Right ventricle myocardium superior (tissue), 1 donor: ENCODE results near the gene BAG3. TPM values are rescaled to one million over a fixed set of nuclear protein-coding genes. Genes with fewer than 3 reads are reported as not detected.
A peak's percentile ranks its signal among the peaks of the same experiment; 100 is the strongest.

Experiments
- ATAC-seq: fragments of 200-7000 bp; cut with Tn5 transposase; one replicate; pipeline ENCODE4 v1.9.1; 2020; ENCODE audit warnings: mild to moderate bottlenecking; ENCODE audit not compliant: poor library complexity
- DNase-seq: peaks from one replicate; pipeline ENCODE4 v3.0.0-alpha.2; 2020
- intact Hi-C: fragments of 100-400 bp; cut with DNase I; formaldehyde crosslinking; loops from one replicate; pipeline ENCODE4 v1.11.2; 2022
- total RNA-seq: library from RNA; stranded (reverse); fragmentation: NEBNext Ultra II Directional; extraction: Animal tissue kit (Norgen Biotek cat#: 25700); gene quantifications from one replicate; pipeline ENCODE4 v1.2.1, GENCODE V29; 2021
- donor health status: DM: no; HTN: yes; CAD: no; lungs with severe emphysema.

Gene BAG3
- total RNA-seq, 1 donor from 2014 or later: 153 TPM

DNA sequence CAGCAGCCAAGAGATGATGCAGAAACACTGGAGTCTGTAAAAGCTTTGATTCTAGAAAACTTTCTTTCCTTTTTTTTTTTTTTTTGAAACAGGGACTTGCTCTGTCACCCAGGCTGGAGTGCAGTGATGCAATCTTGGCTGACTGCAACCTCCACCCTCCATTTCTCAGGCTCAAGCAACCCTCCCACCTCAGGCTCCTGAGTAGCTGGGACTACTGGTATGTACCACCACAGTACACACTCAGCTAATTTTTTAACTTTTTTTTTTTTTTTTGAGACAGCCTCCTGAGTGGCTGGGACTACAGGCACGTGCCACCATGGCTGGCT is 17.0 kb upstream of the BAG3 start:
- DNase-seq (peak; percentile 52), ATAC-seq (peak; percentile 46)
- intact Hi-C loops: no loop called here

DNA sequence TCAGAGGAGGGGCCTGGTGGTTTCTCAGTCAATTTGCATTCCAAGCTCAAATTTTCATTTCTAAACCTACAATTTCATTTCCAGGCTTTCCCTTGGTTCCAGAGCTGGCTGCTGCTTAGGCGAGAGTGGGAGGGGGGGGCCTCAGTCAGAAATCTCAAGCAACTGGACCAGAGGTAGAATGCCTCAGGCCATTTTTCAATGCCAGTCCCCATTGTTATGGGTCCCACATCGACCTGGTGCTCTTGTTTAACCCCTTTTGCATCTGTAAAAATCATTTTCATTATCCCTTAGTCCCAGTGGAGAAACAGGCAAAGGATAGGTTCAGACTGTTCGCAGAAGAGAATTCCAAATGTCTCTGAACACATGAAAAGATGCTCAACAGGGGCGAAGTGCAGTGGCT is 13.5 kb upstream of the BAG3 start:
- no peak for ATAC-seq
- no peak for DNase-seq
- intact Hi-C loops: no loop called here

DNA sequence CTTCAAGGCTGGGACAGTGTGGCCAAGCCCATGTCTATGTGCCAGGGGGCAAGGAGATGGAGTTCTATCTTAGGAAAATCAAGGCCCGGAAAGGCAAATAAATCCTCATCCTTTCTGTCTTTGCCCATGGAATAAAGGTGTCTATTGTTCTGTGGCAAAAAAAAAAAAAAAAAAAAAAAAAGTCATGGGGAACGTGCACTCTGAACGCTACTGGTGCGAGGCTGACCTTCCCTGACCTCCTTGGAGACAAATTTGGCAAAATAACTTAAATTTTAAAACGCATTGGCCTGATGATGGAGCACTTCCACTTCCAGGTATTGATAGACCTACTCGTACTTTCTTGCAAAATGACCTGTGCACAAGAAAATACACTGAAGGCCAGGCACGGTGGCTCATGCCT is 12.2 kb upstream of the BAG3 start:
- DNase-seq (no peak), ATAC-seq (no peak)
- intact Hi-C loops: no loop called here

DNA sequence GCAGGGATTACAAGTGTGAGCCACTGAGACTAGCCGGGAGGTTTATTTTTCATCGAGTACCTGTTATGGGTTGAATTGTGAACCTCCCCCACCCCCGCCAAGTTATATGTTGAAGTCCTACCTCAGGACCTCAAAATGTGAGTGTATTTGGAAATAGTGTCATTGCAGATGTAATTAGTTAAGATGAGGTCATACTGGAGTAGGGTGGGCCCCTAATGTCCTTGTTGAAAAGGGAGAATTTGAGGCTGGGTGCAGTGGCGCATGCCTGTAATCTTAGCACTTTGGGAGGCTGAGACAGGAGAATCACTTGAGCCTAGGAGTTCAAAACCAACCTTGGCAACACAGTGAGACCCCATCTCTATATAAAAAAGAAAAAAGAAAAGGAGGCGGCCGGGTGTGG is 10.8 kb upstream of the BAG3 start:
- intact Hi-C loops: no loop called here

DNA sequence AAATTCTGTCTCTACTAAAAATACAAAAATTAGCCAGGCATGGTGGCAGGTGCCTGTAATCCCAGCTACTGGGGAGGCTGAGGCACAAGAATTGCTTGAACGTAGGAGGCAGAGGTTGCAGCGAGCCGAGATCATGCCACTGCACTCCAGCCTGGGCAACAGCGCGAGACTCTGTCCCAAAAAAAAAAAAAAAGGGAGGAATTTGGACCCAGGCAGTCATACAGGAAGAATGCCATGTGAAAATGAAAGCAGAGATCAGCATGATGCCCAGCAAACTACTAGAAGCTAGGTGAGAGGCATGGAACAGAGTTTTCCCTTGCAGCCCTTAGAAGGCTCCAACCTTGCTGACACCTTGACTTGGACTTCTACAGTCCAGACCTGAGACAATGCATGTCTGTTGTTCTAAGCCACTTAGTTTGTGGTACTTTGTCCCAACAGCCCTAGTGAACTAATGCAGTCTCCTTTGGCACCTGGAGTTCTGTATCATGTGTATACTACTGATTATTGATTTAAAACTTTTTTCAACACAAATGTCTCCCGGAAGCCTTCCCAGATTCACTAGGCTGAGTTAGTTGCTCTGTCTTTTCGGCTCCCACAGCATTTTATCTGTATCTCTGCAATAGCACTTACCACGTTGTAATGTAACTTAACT is 10.2 kb upstream of the BAG3 start:
- intact Hi-C loops: no loop called here
- DNase-seq: no peak
- no peak for ATAC-seq

More for the DNA sequence above, 10.8 kb upstream of the BAG3 start:
- no peak for DNase-seq
- no peak for ATAC-seq

DNA sequence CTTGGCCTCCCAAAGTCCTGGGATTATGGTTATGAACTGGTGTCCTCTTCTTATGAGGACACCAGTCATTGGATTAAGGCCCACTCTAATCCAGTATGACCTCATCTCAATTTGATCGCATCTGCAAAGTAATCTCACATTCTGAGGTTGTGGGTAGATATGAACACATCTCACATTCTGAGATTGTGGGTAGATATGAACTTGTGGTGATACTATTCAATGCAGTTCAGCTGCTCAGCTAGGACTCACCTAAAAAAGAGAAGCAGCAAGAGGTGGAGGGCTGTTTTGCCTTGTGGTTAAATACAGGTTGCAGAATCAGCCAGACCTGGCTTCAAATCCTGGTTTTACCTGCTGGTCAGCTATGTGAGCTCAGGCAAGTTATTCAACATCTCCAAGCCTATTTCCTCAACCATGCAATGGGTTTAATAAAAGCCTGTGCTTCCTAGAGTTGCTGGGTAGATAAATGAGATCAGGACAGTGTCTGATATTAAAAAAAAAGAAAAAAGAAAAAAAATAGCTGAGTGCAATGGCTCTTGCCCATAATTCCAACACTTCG is 8.5 kb upstream of the BAG3 start:
- intact Hi-C loops: no loop called here
- no peak for ATAC-seq

DNA sequence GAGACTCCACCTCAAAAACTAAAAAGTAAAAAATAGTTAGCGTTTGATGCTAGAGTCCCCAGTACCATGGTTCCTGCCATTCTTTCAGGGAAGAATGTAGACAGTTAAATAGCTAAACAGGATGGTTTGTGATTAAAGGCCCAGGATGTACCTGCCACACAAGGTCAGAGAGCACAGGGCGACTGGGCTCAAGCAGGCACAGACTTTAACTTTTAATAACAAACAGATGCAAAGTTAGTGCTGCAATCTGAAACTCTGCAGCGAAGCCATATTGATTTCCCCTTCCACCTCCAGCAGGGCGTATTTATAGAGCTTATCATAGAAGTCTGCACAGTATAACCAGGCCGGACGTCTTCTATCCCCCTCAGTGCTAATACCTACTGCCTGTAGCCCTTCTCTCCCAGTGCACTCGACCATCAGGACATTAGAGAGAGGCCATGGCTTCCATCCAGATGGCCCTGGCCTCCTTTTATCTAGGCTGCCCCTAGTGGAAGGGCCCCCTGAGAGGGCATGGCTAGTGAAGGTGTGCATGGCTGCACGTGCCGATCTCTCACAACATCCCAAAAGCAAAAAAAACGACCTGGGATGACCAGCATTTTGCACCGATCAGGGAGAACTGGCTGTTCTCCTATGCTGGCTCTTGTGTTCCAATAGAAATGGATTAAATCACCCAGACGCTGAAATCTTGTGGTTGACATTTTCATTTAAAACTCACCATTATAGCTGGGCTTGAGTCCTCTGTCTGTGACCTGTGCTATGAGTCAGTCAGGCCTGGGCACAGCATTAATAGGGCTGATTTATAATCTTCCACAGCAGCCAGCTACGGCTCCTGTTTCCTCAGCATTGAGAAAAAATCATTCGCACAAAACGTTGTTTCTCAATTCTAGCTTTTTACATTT is 7.6 kb upstream of the BAG3 start:
- ATAC-seq (no peak), DNase-seq (no peak)
- intact Hi-C loops: no loop called here

More for the DNA sequence above, 8.5 kb upstream of the BAG3 start:
- no peak for DNase-seq

DNA sequence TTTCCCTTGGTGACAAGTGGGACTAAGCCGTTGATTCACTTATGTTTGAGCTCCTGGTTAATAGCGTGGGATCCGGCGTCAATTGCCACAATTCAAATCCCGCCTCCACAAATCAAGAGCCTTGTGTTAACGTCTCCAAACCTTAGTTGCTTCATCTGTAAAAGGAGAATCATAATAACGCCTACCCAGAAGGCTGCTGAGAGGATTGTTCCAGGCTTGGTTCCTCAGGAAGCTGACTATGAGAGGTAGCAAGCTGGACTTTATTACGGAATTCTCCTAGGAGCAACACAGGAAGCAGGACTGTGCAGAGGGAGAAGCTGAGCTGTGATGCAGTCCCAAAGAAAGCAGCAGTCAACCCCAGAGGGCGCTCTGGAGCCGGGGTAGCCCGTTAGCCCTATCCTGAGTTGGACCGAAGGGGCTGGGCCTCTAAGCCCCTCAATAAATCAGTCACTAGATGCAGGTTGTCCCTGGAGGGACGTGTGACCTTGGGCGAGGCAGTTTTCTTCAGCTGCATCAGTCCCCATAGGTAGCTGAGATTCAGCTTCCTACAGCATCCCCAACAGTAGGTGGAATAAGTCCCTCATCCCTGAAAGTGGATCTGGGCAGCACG is 6.9 kb upstream of the BAG3 start:
- ATAC-seq (no peak), DNase-seq (no peak)
- intact Hi-C loops: no loop called here

DNA sequence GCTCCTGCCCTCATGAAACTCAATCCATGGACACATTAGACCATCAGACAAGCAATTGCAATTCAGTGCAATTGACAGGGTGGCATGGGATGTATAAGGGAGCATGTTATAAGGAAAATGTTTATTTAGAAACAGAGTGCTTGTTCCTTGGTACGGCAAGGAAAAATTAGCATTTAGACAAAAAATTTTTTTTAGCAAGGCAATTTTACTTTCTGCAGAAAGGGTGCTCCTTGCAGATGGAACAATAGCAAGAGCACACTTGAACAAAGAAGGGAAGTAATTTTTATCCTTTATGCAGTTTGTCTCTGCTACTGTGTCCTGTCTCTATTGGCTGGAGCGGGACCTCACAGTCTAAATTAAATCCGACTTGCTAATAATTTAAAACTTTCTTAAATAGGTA is 6.2 kb upstream of the BAG3 start:
- DNase-seq (no peak), ATAC-seq (no peak)
- intact Hi-C loops: no loop called here

DNA sequence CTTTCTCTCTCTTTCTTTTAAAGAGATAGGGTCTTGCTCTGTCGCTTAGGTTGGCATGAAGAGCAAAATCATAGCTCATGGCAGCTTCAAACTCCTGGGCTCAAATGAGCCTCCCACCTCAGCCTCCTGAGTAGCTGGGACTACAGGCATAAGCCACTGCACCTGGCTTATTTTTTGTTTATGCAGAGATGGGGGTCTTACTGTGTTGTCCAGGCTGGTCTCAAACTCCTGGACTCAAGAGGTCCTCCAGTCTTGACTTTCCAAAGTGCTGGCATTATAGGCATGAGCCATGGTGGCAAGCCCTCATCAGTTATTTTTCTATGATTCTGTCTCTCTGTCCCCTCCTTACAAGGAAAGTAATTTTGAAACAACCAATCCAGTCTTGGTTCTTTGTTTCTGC is 1.1 kb upstream of the BAG3 start:
- intact Hi-C loops: loop anchor here (2.0 kb wide), 1 partner anchor 77 kb away; the partner anchor contains the start of gene INPP5F
- DNase-seq: no peak
- ATAC-seq: no peak

DNA sequence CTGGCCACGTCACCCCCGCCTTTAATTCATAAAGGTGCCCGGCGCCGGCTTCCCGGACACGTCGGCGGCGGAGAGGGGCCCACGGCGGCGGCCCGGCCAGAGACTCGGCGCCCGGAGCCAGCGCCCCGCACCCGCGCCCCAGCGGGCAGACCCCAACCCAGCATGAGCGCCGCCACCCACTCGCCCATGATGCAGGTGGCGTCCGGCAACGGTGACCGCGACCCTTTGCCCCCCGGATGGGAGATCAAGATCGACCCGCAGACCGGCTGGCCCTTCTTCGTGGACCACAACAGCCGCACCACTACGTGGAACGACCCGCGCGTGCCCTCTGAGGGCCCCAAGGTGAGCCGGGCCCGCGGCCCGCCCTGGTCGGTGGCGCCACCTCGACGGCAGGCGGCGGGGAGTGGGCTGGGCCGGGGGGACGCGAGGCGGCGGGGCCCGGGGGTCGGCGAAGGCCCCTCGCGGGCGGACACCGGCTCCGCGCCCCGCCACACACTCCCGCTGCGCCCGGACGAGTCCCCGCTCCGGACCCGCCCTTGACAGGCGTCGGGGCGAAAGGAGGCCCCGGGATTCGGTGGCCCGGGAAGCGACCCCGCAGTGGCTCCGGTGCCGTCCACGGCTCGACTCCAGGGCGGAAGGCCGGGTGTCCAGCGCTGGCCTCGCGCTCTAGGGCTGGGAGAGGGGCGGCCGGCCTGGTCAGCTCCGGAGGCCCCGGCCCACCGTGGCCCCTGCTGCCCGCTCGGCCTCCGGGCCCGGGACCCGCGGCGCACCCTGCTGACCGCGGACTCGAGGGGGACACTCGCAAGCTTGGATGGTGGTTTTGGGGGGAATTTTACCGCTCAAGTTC is 557 bp downstream of the BAG3 start:
- DNase-seq: peak; percentile 43
- intact Hi-C loops: loop anchor here (2.0 kb wide), 1 partner anchor 75 kb away; the partner anchor contains the start of gene INPP5F
- ATAC-seq: peak; percentile 23

DNA sequence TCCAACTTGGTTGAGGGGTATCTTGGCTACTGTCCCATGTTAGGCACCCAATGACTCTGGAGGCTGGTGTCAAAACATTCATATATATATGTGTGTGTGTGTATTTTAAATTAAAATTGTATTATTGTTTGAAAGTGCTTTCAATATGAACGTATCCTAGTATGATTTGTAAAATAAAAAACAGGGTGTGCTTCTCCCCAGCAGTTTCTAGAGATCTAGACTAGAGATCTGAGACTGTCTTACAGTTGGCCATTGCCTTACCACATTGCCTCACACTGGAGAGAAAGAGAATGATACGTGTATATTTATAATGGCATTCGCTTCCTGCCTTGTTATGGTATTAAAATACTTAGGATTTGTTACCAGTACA is 1.2 kb downstream of the BAG3 start:
- intact Hi-C loops: no loop called here
- DNase-seq (no peak), ATAC-seq (peak; percentile 40)

DNA sequence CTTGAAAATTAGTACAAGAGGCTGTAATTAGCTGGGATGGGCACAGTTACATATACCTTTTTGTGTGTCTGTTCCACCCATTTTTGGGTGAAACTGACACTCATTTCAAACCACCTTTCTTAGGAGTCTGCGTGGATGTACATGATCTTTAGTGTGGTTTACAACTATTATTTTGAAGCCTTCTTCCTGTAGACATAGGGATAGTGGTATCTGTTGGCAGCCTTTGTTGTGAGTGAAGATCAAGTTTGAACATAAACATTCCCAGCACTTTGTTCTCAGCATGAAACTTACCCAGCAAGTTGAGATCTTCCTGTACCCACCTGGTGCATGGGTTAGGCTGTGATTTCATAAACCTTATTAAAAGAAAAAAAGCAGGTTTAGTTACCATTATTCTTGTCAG is 2.0 kb downstream of the BAG3 start:
- intact Hi-C loops: no loop called here
- ATAC-seq (no peak), DNase-seq (no peak)

DNA sequence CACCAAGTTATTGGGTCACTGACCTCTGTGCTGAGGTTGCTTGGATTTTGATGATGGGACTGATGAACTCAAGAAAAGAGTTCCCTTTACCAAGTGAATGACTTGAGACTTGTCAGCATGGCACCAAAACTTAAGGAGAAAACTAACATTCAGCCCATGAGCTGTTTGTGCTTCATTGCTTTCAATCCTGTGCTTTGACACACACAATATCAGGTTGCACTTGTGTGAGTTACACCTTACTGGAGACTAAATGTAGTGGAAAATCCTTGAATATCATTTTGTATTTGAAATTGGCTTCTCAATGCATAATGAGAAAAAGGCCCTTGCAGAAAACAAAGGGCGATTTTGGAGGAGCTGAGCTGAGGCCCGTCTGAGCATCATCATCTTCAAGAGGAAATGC is 2.7 kb downstream of the BAG3 start:
- intact Hi-C loops: no loop called here
- no peak for DNase-seq
- ATAC-seq: no peak

DNA sequence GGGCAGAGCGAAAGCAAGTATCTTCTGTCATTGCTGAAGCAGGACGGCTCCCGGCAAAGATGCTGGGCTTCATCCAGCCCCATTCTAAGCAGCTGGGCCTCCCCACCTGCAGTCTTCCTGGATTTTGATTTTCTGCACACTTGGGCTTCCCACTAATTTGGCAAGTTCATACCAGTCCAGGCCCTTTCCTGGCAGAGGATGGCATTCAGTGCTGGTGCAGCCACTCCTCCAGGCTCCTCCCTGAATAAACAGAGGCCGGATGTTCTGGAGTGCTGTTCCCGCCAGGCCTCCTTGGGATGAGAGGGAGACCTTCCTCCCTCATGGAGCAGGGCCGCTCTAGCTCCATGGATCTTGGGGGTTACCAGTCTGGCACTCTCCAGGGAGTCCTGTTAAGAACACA is 3.4 kb downstream of the BAG3 start:
- intact Hi-C loops: no loop called here
- DNase-seq (peak; percentile 43), ATAC-seq (no peak)

DNA sequence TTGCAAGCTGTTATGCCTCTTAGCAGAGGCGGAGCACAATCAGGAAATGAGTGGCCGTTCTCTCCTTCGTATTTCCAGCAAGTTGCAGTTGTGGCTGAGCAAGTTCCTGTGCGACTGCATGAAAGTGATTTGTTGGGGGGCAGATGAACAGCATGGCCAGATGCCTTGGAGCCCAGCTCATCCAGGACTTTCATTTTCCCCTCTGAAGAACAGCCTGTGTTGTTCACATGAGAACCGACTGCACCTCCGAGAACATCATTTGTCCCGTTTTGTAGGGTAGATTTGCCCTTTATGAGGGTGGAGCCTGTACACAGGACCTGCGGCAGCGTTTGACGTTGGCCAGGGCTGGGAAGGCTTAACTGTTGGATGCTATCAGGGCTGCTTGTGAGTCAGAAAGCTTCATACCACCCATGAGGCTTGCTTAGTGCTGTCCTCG is 4.4 kb downstream of the BAG3 start:
- DNase-seq (peak; percentile 67), ATAC-seq (peak; percentile 16)
- intact Hi-C loops: no loop called here

DNA sequence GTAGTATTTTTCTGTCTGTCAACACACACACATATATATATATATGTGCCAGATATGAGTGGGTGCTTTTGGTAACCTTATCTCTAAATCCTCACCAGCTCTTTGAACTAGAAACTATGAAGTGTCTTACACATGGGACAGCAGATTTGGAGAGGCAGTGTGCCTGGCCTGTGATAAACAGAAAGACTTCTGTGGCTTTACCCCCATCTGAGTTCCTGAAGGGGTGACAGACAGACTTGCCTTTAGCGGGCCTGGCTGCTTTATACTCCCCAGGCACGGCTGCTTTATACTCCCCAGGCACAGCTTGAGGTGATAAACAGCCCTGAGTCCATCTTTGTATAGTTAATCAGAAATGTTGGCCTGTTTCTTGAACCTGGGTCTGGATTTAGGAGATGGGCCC is 5.6 kb downstream of the BAG3 start:
- intact Hi-C loops: no loop called here
- ATAC-seq: no peak
- no peak for DNase-seq

DNA sequence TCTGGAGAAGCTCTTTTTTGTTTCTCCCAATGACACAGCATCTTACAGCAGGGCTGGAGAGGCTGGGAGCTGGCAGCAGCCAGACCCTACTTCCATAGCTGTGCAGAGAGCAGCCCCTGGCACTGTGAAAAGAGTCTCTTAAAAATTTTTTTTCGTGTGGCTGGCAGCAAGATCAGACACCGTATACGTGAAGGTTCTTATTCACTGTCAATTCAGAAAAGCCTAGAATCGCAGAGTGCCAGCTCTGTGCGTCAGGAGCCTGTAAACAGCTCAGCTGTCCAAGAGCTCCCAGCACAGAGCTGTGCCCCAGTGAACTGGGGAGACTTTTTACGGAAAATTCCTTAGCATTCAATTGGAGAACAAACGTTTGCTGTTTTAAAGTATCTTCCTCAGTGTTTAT is 6.5 kb downstream of the BAG3 start:
- intact Hi-C loops: no loop called here
- ATAC-seq (peak; percentile 34), DNase-seq (peak; percentile 43)

DNA sequence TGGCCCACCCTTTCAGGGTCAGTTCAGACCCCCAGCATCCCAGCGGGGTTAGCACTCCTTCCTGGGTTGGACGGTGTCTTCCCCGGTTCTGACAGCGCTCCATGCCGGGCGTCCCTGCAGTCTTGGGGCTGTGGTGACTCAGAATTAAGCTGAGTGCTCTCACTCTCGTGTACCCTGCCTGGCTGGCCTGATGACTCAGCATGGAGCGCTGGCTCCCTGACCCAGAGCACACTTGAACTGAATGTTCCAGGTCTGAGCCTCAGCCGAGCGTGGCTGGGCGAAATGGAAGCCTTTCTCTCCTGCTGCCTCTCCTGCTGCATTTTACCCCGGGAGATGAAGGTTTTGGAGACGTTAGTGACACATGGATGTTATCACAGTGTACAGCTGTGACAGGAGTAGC is 7.1 kb downstream of the BAG3 start:
- DNase-seq (peak; percentile 87), ATAC-seq (peak; percentile 88)
- intact Hi-C loops: no loop called here
